H9 (cell line): ENCODE measurements around the gene ABLIM1. TPM values are rescaled to one million over a fixed set of nuclear protein-coding genes. Genes with fewer than 3 reads are reported as not detected.

Source experiments
- DNase-seq: peaks from one replicate; pipeline ENCODE4 v3.0.0-alpha.2; 2017
- H2AFZ ChIP-seq: one replicate; pipeline ENCODE4 v1.6.1; 2013; ENCODE audit warnings: mild to moderate bottlenecking, low read length, control low read depth, moderate library complexity
- H2AK5ac ChIP-seq: 2 replicates; pipeline ENCODE4 v1.6.1; 2013; ENCODE audit warnings: low read length, control low read depth, mixed read lengths; ENCODE audit not compliant: insufficient read length
- H2BK120ac ChIP-seq: one replicate; pipeline ENCODE4 v1.6.1; 2013; ENCODE audit warnings: low read depth, mild to moderate bottlenecking, low read length, control low read depth, inconsistent platforms; ENCODE audit not compliant: poor library complexity, severe bottlenecking
- H2BK12ac ChIP-seq: 2 replicates; pipeline ENCODE4 v1.6.1; 2013; ENCODE audit warnings: low read length, control low read depth, mixed read lengths, low read depth; ENCODE audit not compliant: insufficient read length
- H2BK15ac ChIP-seq: 2 replicates; pipeline ENCODE4 v1.6.1; 2013; ENCODE audit warnings: low read depth, low read length, control low read depth
- H2BK20ac ChIP-seq: one replicate; pipeline ENCODE4 v1.6.1; 2013; ENCODE audit warnings: low read depth, mild to moderate bottlenecking, low read length, control low read depth, inconsistent platforms; ENCODE audit not compliant: poor library complexity, severe bottlenecking
- H2BK5ac ChIP-seq: 2 replicates; pipeline ENCODE4 v1.6.1; 2013; ENCODE audit warnings: low read length, control low read depth, mixed read lengths; ENCODE audit not compliant: insufficient read length
- H3K14ac ChIP-seq: 2 replicates; pipeline ENCODE4 v1.6.1; 2013; ENCODE audit warnings: low read length, control low read depth; ENCODE audit not compliant: insufficient read depth
- H3K18ac ChIP-seq: 2 replicates; pipeline ENCODE4 v1.6.1; 2013; ENCODE audit warnings: low read depth, mild to moderate bottlenecking, mixed read lengths, low read length, control low read depth; ENCODE audit not compliant: insufficient read length
- H3K23ac ChIP-seq: 2 replicates; pipeline ENCODE4 v1.6.1; 2013; ENCODE audit warnings: low read length, control low read depth, mixed read lengths, low read depth; ENCODE audit not compliant: insufficient read length
- H3K23me2 ChIP-seq: 2 replicates; pipeline ENCODE4 v1.6.1; 2013; ENCODE audit warnings: low read depth, mild to moderate bottlenecking, mixed read lengths, low read length, control low read depth; ENCODE audit not compliant: insufficient read length, poor library complexity, severe bottlenecking
- H3K27ac ChIP-seq: 2 replicates; pipeline ENCODE4 v1.5.1; 2013; ENCODE audit warnings: low read length, control low read depth, mixed read lengths, low read depth; ENCODE audit not compliant: insufficient read length
- H3K27me3 ChIP-seq: 2 replicates; pipeline ENCODE4 v1.6.1; 2013; ENCODE audit warnings: low read length, control low read depth, inconsistent platforms; ENCODE audit not compliant: insufficient read depth
- H3K4ac ChIP-seq: 2 replicates; pipeline ENCODE4 v1.6.1; 2013; ENCODE audit warnings: low read depth, mild to moderate bottlenecking, control low read depth, inconsistent platforms, low read length, moderate library complexity
- H3K4me1 ChIP-seq: 2 replicates; pipeline ENCODE4 v1.6.1; 2013; ENCODE audit warnings: low read length, control low read depth, inconsistent platforms; ENCODE audit not compliant: insufficient read depth
- H3K4me2 ChIP-seq: 2 replicates; pipeline ENCODE4 v1.6.1; 2013; ENCODE audit warnings: low read length, control low read depth, mixed read lengths; ENCODE audit not compliant: insufficient read length, insufficient read depth
- H3K56ac ChIP-seq: 2 replicates; pipeline ENCODE4 v1.6.1; 2013; ENCODE audit warnings: low read depth, mild to moderate bottlenecking, mixed read lengths, low read length, control low read depth; ENCODE audit not compliant: insufficient read length
- H3K79me1 ChIP-seq: 2 replicates; pipeline ENCODE4 v1.6.1; 2013; ENCODE audit warnings: low read depth, mild to moderate bottlenecking, moderate library complexity, low read length, control low read depth, inconsistent platforms; ENCODE audit not compliant: insufficient read depth, poor library complexity, severe bottlenecking
- H3K79me2 ChIP-seq: 2 replicates; pipeline ENCODE4 v1.6.1; 2013; ENCODE audit warnings: low read length, control low read depth, inconsistent platforms; ENCODE audit not compliant: insufficient read depth
- H3K9ac ChIP-seq: 2 replicates; pipeline ENCODE4 v1.6.1; 2013; ENCODE audit warnings: low read length, control low read depth, mixed read lengths; ENCODE audit not compliant: insufficient read length; ENCODE audit errors: extremely low read depth
- H3K9me3 ChIP-seq: one replicate; pipeline ENCODE4 v1.6.1; 2013; ENCODE audit warnings: low read depth, low read length, inconsistent platforms; ENCODE audit not compliant: control insufficient read depth
- H3T11ph ChIP-seq: one replicate; pipeline ENCODE4 v1.6.1; 2013; ENCODE audit warnings: mild to moderate bottlenecking, low read length, control low read depth, inconsistent platforms
- H4K20me1 ChIP-seq: one replicate; pipeline ENCODE4 v1.6.1; 2013; ENCODE audit not compliant: control insufficient read depth, insufficient read length, insufficient read depth
- H4K5ac ChIP-seq: 2 replicates; pipeline ENCODE4 v1.6.1; 2013; ENCODE audit warnings: low read depth, mild to moderate bottlenecking, mixed read lengths, low read length, control low read depth; ENCODE audit not compliant: insufficient read length
- H4K8ac ChIP-seq: replicated peaks from 2 replicates; pipeline ENCODE4 v1.6.1; 2013; ENCODE audit warnings: low read length, control low read depth, mixed read lengths, low read depth; ENCODE audit not compliant: insufficient read length
- H4K91ac ChIP-seq: 2 replicates; pipeline ENCODE4 v1.6.1; 2013; ENCODE audit warnings: low read depth, mild to moderate bottlenecking, moderate library complexity, mixed read lengths, low read length, control low read depth; ENCODE audit not compliant: insufficient read length
- H3K27ac Mint-ChIP-seq, 3 experiments: 2 replicates in 2 of 3; 3 replicates in 1 of 3; pipeline ENCODE4 v1.8.0; 2020 to 2021; ENCODE audit warnings: mixed read lengths in 3 of 3, mild to moderate bottlenecking in 1 of 3, moderate library complexity in 1 of 3
- H3K27me3 Mint-ChIP-seq: 2 replicates; pipeline ENCODE4 v1.8.0; 2021; ENCODE audit warnings: low read depth, mild to moderate bottlenecking, moderate library complexity, mixed read lengths
- H3K36me3 Mint-ChIP-seq, 3 experiments: 2 replicates in 2 of 3; 3 replicates in 1 of 3; pipeline ENCODE4 v1.8.0; 2020 to 2021; ENCODE audit warnings: low read depth in 3 of 3, mixed read lengths in 3 of 3; ENCODE audit not compliant: insufficient read depth in 1 of 3
- H3K4me1 Mint-ChIP-seq, 2 experiments: 2 replicates each; pipeline ENCODE4 v1.8.0; 2020; ENCODE audit warnings: mixed read lengths in 2 of 2
- H3K4me3 Mint-ChIP-seq, 2 experiments: 2 replicates in 1 of 2; 3 replicates in 1 of 2; pipeline ENCODE4 v1.8.0; 2020 to 2021; ENCODE audit warnings: mild to moderate bottlenecking in 2 of 2, mixed read lengths in 2 of 2, moderate library complexity in 1 of 2
- H3K9me3 Mint-ChIP-seq, 2 experiments: 2 replicates in 1 of 2; 3 replicates in 1 of 2; pipeline ENCODE4 v1.8.0; 2020; ENCODE audit warnings: mild to moderate bottlenecking in 2 of 2, mixed read lengths in 2 of 2, moderate library complexity in 1 of 2
- WGBS: extraction: QIAGEN DNeasy Blood & Tissue Kit; methylation state at CpG from one replicate; pipeline ENCODE4 v1.1.7; 2013; ENCODE audit warnings: missing lambda C conversion rate, low lambda C conversion rate, mixed read lengths; ENCODE audit not compliant: insufficient read length; ENCODE audit errors: extremely low coverage; 5-methylcytosine and 5-hydroxymethylcytosine counted together
- total RNA-seq: library from RNA; stranded (reverse); gene quantifications from 2 replicates; pipeline ENCODE4 v1.2.1, GENCODE V29; 2021
- TF ChIP-seq, protein P1 (sequence below): fragments of 200-600 bp; sonication (generic); conservative IDR thresholded peaks from 3 replicates; pipeline ENCODE4 v1.8.0; 2021; ENCODE audit warnings: antibody characterized with exemption, mild to moderate bottlenecking

Gene ABLIM1
- total RNA-seq, 1 experiment from 2014 or later = 32.1 TPM

GRCh38 chr10:114577133-114577532 is 80.9 kb downstream of the ABLIM1 start:
- no peak overlapping the region for H4K8ac ChIP-seq
- no peaks in the 10 kb centered on the region for H3K27me3 Mint-ChIP-seq
- TF ChIP-seq, protein P1, sequence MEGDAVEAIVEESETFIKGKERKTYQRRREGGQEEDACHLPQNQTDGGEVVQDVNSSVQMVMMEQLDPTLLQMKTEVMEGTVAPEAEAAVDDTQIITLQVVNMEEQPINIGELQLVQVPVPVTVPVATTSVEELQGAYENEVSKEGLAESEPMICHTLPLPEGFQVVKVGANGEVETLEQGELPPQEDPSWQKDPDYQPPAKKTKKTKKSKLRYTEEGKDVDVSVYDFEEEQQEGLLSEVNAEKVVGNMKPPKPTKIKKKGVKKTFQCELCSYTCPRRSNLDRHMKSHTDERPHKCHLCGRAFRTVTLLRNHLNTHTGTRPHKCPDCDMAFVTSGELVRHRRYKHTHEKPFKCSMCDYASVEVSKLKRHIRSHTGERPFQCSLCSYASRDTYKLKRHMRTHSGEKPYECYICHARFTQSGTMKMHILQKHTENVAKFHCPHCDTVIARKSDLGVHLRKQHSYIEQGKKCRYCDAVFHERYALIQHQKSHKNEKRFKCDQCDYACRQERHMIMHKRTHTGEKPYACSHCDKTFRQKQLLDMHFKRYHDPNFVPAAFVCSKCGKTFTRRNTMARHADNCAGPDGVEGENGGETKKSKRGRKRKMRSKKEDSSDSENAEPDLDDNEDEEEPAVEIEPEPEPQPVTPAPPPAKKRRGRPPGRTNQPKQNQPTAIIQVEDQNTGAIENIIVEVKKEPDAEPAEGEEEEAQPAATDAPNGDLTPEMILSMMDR = no peak
- H3K4ac ChIP-seq = no peak overlapping the region
- no peaks in the 10 kb centered on the region for H3K36me3 Mint-ChIP-seq
- H2BK120ac ChIP-seq = no peak overlapping the region
- no peak overlapping the region for H3K4me3 Mint-ChIP-seq
- no peak overlapping the region for H4K91ac ChIP-seq
- H3K23ac ChIP-seq = no peak overlapping the region
- H3K79me1 ChIP-seq = no peaks in the 10 kb centered on the region
- no peak overlapping the region for H3K4me2 ChIP-seq
- no peak overlapping the region for H2BK5ac ChIP-seq
- no peaks in the 10 kb centered on the region for H3K23me2 ChIP-seq
- H3T11ph ChIP-seq = no peak overlapping the region
- no peak overlapping the region for H2BK12ac ChIP-seq
- no peak overlapping the region for H3K18ac ChIP-seq
- no peak overlapping the region for H2BK15ac ChIP-seq
- no peak overlapping the region for H3K27ac ChIP-seq
- H3K9me3 Mint-ChIP-seq = no peaks in the 10 kb centered on the region
- H3K9me3 ChIP-seq = no peaks in the 10 kb centered on the region
- no peak for DNase-seq
- no peaks in the 10 kb centered on the region for H3K27me3 ChIP-seq
- no peak overlapping the region for H2BK20ac ChIP-seq
- no peaks in the 10 kb centered on the region for H3K79me2 ChIP-seq
- H4K5ac ChIP-seq = no peak overlapping the region
- H3K56ac ChIP-seq = no peak overlapping the region
- no peak overlapping the region for H2AK5ac ChIP-seq
- H3K4me1 ChIP-seq = peaks cover 3% of the 10 kb centered on the region; the same call in 1 of the 2 replicates
- H3K27ac Mint-ChIP-seq = no peak overlapping the region
- no peaks in the 10 kb centered on the region for H4K20me1 ChIP-seq
- no CpG with 5 or more reads among the region's 1 CpG for WGBS
- H2AFZ ChIP-seq = no peak overlapping the region
- H3K9ac ChIP-seq = no peak overlapping the region
- peaks cover 3 to 11% of the 10 kb centered on the region in 2 experiments; a peak in 3 of 4 replicates for H3K4me1 Mint-ChIP-seq
- no peak overlapping the region for H3K14ac ChIP-seq
